HK-2 (cell line): ENCODE data around the gene NKAIN2.
"Not testable (repeated sequence)": the region's sequence is repeated elsewhere in the genome, so short reads cannot be mapped to it uniquely, and the experiment has no call there.

ENCODE experiments used
- DNase-seq: peaks from one replicate; pipeline ENCODE4 v3.0.0-alpha.2; 2018; ENCODE audit not compliant: unreplicated experiment

Gene NKAIN2

DNA sequence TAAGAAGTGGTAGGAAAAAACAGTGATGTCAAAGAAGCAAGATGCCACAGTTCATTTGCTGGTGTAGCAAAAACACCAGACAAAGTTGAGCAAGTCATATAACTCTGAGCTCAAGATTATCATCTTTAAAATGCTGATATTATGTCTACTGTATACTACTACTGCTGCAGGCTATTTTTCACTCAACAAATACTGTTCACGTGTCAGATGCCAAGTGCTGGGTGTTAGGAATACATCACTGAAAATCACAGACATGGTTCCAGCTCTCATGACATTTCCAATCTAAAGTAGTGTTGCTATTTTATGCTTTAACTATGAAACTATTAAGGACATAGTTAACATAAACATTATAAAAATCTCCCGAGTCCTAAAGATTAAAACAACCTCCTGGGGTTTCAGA is 163.0 kb downstream of the NKAIN2 start:
- no peak for DNase-seq

DNA sequence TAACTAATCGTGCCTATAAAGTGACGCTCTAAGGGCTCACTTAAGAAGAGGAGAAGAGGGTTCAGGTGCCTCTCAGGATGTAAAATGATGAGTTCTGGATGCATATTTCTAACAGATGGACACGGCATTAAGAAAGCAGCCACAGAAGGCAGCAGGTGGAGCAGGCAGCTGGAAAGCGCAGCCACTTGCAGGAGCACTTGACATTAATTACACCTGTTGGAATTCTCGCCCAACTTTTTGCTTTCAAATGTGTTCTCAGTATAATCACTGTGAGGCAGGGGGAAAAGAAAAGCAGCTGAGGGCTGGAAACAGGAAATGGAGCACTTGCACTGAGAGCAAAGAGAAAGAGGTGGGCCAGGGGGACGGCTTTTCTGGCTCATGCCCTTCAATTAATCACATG is 164.2 kb downstream of the NKAIN2 start:
- no peak for DNase-seq

DNA sequence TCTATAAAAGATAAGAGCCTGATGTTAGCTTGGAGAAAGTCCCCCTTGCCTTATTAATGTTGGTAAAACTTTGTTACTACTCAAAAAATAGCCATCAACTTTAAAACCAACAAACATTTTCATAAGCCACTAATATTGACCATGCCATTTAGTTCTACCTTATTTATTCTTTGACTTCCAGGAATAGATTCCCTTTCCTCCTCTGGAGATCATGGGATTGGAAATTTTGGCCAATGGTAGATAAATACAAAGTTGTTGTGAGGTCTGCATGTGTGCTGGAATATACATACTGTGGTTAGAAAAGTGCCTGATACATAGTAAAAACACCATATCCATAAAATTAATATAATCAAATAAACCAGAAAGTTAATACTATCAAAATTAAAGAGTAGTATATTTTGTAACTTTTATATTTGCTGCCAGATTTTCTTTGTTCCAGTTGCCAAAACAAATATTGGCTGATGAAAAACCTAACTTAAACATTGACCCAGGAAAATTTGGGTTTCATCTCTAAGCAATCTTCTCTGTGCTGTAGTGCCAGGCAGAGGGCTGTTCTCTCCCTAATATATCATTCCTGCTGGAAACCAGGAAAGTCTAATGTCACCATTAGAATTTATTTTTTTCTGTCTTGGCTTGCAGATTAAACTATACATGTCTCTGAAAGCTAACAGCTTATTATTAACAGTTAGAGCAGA is 169.1 kb downstream of the NKAIN2 start:
- DNase-seq, result no peak

DNA sequence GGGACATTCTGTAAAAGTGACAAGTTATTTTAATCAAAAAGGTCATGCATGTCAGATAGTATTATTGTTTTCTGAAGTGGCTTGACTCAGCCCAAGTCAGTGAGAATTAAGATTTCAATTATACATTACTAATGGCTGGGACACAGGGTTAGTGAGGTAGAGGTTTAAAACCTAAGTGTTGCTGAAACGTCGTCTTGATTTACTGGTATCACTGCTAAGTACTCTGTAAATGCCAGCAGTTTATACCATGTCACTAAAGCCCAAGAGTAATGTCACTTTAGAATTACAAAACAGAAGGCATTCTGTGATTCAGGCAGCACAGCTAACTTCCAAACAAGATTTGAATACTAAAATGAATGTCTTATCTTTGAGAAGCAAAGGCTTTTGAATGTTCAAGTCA is 176.6 kb downstream of the NKAIN2 start:
- DNase-seq, result no peak

DNA sequence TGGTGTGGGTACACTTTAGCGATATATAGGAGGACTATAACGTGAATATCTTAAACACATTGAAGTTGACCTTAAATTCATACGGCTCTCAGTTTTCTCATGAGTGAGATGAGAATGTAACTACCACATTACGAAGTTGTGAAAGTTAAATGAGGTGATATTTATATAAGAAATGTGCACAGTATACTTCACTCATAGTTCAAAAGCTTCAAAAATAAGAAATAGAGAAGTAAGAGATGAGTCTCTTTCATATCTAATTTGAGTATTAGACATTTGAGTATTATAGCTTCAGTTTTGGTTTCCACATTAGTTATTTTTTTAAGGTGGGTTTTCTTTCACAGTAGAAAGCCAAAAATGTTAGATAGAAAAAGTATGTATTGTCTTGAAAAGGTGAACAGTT is 183.3 kb downstream of the NKAIN2 start:
- no peak for DNase-seq

DNA sequence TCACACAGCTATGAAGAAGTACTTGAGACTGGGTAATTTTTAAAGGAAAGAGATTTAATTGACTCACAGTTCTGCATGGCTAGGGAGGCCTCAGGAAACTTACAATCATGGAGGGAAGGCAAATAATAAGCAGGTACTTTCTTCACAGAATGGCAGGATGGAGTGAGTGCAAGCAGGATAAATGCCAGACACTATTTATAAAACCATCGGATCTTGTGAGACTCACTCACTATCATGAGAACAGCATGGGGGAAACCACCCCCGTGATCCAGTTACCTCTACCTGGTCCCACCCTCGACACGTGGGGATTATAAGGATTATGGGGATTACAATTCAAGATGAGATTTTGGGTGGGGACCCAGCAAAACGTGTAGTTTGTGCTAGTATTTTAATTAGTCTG is 186.3 kb downstream of the NKAIN2 start:
- not testable (repeated sequence) for DNase-seq

DNA sequence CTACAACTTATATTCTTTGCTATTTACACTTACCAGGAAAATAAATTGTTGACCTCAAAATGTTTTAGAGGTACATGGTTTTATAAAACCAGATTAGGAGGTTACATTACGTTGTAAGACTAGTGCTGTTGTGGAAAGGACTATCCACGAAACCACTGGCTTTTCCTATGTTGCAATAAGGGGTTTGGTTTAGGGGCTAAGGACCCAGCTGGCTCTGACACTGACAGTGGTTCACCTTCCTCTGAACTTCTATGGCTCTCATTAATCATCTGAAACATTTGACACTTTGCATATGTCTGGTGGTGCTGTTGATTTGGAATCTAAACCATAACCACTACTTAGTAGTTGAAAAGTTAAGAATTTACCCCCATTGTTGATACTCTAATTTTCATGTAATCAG is 186.7 kb downstream of the NKAIN2 start:
- DNase-seq, result no peak

DNA sequence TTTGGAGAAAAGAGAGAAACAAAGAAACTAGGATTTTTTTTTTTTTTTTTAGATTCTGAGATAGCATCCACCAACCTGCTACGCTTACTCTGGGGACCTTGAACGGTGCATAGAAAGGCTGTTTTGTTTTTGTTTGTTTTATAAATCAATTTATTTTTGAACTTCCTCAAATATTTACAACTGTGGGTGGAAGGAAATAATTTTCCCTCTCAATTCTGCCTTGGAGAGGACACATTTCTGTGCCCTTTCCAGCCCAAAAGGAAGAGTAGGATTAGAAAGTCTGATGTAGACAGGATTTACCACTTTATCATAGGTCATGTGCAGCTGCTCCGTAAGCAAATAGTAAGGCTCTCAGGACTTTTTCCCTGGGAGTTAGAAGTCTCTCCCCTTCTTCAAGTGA is 190.5 kb downstream of the NKAIN2 start:
- no peak for DNase-seq

DNA sequence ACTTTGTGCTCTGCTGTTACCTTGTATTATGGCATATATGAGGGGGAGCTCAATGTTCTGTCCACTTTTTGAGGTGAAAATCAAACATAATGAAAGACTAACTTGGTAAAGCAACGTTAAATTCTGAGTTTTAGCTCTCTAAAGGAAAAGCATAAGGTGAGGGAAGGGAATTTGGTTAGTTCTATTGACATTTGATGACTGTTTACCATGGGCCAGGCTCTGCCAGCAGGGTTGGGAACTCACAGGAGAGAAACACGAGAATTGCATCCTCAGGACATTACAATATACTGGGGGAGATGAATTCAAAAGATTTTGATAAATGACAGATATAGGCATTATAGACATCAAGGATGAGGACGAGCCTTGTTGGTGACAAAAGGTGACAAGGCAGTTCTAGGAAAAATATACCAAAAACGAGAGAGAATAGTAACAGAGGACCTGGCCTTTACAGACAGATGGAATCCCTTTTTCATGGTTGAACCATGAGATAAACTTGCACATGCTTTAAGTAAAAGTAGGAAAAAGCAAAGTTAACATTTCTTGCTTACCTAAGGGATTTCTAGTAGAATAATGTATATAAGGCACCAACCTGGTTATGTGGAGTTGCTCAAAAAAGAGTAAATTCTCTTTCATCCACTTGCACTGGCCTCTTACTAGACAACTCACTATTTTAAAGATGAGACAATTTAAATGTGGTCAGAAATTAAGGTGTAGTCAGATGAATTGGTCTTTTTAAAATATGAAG is 191.4 kb downstream of the NKAIN2 start:
- no peak for DNase-seq

DNA sequence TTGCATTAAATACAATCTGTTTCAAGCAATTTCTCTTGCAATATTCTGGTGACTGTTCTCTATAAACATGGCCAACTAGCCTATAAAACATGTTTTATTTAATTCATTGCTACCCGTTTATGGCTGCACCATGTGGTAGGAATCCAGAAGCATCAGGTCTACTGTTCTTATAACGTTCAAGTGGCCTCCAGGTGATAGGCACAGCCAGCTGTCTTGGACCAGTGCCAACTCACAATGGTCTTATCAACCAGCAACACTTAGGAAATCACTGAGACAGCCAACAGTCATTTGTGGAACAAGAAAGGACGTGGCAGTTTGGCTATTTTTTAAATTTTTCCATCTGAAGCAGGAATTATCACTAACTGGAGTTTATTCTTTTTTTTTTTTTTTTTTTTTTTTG is 193.6 kb downstream of the NKAIN2 start:
- no peak for DNase-seq

DNA sequence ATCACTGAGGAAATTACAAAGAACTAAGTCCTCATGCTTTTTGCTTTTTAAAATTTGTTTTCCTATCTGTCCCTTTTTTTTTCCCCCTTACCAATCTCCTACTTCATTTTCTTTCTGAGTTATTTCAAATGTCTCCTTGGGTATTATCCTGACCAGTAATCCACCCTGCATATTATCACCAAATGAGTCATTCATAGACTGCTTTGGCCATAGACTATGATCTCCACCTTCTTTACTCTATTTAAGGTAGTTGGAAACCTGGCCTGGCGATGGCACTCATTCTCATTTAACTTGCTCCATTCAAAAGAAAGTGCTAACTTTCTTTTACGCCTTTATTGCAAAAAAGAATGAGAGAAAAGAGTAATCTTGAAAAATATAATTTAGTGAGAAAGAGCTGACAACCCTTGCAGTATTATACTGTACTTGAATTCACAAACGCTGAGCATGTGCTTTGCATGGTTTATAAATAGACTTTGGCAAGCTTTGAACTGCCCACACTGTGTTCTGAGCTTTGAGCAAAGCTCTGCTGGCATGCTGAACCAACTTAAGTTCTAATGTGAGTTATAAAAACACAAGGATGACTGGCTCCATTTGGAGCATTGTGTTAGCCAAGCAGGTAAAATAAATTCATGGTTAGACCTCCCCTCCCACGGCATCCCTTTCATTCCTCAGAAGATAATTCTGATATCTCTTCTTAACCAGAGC is 198.9 kb downstream of the NKAIN2 start:
- no peak for DNase-seq

DNA sequence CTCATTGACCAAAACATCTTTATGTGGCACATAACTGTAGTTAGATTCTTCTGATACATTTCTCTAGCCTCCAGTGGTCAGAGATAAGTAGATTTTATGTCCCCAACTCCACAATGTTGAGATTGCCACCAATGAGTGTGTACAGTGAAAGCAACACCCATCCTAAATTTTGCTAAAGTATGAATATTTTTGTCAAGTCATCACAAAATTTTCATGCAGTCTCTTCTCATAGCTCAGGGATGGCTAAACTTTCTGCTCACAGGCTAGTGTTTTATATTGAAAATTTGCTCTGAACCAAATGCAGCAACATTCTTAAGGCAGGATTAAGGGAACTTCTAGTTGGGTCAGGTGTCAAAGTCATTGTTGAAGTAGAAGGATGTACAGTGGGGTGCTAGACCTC is 203.6 kb downstream of the NKAIN2 start:
- no peak for DNase-seq

DNA sequence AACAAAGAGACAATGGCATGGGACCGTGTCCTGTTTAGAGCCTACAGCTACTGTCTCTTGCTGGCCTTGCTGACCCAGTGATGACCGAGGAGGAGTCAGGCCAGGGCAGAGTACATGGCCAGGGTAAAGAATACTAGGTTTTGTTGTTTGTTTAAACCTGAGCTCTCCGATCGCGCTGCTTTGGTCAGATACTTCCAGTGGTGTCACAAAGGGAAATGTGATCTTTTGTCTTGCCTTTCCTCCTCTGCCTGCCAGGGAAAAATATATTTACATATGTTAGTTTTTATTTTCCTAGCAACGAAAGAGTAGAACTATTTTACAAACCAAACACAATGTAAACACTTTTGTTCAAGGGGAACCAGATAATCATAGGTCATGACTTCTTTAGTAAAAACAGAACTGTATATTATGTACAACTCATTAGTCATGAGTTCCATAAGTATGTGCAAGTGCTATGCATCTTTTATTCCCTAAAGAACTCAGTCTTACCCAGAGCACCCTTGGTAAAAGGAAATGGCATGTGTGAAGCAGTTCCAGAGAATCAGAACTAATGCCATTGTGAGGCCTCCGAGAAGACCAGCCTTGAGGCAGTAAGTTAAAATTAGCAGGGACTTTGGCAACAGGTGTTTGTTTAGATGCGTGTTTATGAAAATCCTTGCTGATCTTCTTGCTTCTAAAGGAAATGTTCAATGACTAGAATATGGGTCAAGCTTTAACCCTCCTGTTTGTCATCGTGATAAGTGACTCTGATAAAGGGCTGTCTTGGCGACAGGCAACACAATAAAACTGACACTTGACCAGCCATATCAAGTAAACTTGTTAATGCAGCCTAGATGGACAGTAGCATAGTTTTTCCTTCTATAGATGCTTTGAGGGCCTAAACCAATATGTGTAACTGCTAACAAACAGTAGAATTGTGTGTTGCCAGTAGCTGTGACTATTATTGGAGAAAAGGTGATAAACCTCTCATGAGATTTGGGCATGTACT is 204.6 kb downstream of the NKAIN2 start:
- no peak for DNase-seq

DNA sequence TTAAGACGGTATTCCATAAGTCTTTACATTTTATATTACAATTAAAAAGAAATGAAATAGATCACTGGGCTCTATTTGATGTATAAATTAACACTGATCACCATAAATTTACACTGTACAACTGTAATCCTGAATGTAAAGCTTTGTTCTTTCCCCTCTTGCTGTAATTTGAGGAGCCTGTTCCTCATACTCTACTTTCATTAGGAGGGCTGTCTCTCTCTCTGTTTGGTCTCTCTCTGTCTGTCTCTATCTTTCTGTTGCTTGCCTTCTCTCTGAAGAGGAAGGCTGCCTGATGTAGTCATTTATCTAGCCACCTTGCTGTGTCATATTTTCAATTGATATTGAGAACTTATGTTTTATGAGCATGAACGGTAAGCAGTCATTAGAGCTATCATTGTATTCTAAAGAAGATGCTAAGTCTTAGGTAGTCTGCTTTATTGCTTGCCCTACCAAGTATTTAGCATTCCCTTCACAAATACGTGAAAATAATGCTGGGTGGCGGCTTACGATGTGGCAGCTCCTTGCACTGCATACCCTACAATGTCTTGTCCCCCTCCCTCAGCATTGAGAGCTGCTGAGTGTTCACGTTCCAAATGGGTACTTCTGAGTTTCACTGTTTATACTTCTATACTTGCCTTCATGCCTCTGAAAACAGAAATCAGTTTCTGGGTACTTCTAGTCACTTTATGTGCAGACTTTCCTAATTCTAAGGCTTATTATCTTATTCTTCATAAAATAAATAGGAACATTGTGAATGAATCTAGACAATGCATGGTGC is 205.5 kb downstream of the NKAIN2 start:
- no peak for DNase-seq

DNA sequence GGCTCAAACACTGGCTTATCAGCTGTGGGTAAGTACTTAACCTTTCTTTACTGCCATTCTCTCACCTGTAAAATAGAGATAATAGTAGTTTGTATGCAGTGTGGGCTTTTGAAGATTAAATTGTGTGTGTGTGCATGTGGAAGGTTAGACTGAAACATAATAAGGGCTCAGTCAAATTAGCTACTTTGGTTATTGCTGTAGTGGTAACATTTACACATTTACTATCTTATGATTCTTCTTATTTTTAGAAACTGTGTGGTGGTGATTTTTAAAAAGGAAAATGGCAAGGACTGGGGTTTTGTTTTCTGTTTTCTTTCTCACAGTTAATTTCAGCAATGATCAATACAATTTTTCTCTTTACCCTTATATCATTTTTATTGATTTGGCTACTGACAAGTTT is 206.9 kb downstream of the NKAIN2 start:
- DNase-seq, result no peak

DNA sequence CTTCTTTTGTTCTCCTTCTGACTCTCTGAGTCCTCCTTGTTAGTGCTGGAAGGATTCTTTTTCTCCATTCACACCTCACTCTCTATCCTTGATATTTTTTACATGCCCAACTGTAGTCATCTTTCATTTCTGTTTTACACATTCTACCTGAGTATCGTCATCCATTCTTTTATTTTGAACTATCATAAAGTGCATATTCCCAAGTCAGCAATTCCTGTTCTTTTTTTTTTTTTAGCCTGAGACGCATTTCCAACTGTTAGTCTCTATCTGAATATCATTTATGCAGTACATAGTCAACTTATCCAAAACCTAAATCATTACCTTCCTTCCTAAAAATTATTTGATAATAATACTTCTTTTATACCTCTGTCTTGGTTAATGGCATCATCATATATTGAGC is 207.5 kb downstream of the NKAIN2 start:
- no peak for DNase-seq

DNA sequence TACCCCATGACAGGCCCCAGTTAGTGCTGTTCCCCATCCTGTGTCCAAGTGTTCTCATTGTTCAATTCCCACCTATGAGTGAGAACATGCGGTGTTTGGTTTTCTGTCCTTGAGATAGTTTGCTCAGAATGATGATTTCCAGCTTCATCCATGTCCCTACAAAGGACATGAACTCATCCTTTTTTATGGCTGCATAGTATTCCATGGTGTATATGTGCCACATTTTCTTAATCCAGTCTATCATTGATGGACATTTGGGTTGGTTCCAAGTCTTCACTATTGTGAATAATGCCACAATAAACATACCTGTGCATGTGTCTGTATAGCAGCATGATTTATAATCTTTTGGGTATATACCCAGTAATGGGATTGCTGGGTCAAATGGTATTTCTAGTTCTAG is 218.4 kb downstream of the NKAIN2 start:
- DNase-seq, result not testable (repeated sequence)

DNA sequence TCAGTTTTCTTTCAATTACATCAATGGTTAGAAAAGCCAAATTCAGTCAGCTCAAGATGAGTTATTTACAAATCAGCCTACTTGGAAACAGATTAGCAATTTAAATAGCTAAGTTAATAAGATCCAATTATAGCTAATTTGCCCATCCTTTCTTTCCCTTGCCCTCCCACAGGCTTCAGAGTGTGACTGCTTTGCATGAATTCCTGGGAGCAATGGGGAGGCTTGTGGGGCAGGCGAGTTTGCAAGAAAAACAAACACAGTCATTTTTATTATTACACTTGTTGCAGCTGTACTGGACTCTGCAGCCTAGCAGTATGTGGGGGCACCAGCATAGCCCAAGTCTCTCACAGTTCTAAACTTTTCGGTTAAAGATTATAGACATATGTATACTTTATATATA is 219.0 kb downstream of the NKAIN2 start:
- DNase-seq, result no peak

DNA sequence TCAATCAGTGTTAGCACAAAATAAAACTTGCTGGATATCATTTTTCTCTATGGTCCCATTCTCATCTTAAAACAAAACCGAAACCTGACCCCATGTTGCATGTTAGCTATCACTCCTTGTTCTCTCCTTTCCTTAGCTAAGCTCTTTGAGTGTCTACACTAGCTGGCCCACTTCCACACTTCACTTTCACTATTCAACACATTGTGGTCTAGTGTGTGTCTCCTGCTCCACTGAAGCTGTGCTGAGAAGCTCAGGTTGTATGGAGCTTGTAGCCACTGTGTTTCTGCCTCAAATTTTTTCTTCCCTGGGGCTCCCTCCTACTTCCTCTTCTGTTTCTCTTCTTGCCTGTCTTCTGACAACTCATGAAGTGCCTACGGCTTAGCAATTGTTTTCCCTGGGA is 223.0 kb downstream of the NKAIN2 start:
- no peak for DNase-seq

DNA sequence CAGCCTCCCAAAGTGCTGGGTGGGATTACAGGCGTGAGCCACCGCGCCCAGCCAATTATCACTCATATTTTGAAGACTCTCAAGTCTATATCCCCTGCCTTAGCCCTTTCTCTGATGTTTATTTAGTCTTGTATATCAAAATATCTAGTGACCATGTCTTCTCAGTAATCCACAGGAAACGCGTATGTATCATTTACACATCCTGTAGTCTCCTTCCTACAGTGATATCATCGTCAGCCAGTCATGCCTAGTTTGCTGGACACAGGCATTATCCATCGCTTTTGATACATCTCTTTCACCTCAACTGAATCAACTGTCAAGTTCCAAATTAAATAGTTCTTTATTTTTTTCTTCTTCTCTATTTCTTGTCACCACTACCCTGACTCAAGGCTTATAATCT is 223.7 kb downstream of the NKAIN2 start:
- DNase-seq, result no peak

DNA sequence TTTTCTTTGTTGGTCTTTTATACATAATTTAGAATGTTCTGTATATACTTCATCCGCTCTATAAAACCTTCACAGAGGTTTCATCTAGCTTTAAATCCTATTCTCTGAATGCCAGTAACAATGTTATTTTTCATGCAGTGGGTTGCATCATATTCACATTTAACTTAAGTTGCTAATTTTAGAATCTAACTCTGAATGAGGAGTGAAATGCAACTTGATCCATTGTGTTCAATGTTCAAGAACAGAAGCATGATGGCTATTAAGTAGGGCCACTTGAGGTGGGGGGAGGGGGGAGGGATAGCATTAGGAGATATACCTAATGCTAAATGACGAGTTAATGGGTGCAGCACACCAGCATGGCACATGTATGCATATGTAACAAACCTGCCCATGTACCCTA is 224.5 kb downstream of the NKAIN2 start:
- no peak for DNase-seq
